ENCODE data around the gene MSL1. TPM values are rescaled to one million over a fixed set of nuclear protein-coding genes. Genes with fewer than 3 reads are reported as not detected.

MSL1 gene
- total RNA-seq, 1 donor from 2014 or later, result 135 TPM

- no peaks in the 10 kb centered on the region for H3K27me3 Mint-ChIP-seq (ENCODE audit: low read depth)
- no peak for TF ChIP-seq CTCF (IDR thresholded peaks at IDR 0.05; ENCODE audit: unreplicated experiment)
- peaks cover 73% of the 10 kb centered on the region for H3K4me1 Mint-ChIP-seq
- H3K27ac Mint-ChIP-seq, result peak overlapping the region; percentile 94
- no peaks in the 10 kb centered on the region for H3K9me3 Mint-ChIP-seq
- no peak for DNase-seq (ENCODE audit: low spot score in 2 of 2, unreplicated experiment in 2 of 2)
- no peak overlapping the region for H3K4me3 Mint-ChIP-seq
- H3K36me3 Mint-ChIP-seq, result no peaks in the 10 kb centered on the region
Observed at GRCh38 chr17:40110026-40110845, 11.5 kb upstream of the MSL1 start.

DNA sequence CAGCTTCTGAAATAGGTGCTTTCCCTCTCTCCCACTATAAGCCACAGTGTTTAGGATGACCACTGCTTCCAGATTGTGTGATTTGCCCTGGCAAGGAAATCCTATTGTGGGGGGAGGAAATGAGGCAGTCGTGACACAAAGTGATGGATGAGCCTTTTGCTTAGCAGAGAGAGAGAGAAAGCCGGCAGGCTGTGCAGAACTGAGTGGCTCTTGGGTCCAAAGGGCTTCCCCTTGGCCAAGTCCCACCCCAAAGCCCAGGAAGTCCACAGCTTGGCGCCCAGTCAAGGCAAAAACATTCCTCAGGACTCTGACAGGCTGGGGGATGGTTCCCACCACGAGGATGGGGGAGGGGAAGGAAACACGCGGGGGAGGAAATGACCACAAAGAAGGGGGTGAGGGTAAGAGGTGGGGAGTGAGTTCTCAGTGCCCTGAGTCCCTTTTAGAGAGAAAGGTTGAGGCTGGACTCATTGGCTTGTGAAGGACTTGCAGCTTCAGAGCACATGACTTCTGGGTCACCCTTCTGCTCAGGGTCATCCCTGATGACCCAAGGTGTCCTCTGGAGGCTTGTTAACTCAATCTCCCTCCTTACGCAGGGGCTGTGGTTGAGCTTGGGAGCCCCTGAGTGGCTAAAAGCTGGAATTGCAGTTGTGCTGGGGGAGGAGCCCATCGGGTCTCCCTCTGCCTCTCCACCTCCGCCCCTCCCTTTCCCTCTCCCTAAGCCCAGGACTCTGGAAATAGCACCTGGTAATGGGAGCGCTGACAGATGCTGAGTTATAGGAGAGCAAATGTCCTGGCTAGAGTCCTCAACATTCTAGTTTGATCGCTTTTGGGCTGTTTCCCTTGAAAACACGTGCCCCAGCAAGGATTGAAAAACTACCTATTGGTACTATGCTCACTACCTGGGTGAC lies 10.3 kb upstream of the MSL1 start:
- no peaks in the 10 kb centered on the region for H3K36me3 Mint-ChIP-seq
- H3K27ac Mint-ChIP-seq, result peak overlapping the region; percentile 94
- DNase-seq (ENCODE audit: low spot score in 2 of 2, unreplicated experiment in 2 of 2), result peak in 1 of 2 experiments; percentile 77
- TF ChIP-seq CTCF (IDR thresholded peaks at IDR 0.05; ENCODE audit: unreplicated experiment), result peak; percentile 54
- peaks cover 80% of the 10 kb centered on the region for H3K4me1 Mint-ChIP-seq
- H3K4me3 Mint-ChIP-seq, result peak overlapping the region; percentile 27
- H3K27me3 Mint-ChIP-seq (ENCODE audit: low read depth), result no peaks in the 10 kb centered on the region
- no peaks in the 10 kb centered on the region for H3K9me3 Mint-ChIP-seq

DNA sequence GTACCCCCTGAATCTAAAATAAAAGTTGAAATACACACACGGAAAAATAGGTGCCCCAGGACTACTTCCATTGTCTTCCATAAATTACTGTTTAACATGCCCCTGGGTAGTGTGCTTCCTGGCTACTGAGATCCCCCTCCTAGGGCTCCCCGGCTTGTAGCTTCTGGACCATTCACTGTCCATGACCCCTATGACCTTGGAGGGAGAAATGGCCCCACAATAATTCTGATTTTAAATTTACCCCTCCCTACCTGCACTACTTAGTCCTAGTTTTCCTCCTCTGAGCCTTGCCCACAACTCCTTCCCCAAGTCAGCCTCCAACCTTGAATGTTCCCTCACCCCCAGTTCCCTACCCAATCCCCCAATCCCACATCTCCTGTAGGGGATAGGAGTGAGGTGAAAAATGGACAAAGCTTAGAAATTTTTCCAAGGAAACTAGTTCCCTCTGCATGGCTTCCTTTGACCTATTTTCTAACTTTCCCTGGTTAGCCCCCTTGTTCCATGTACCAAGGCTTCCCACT lies 9.5 kb upstream of the MSL1 start:
- Mint-ChIP-seq H3K36me3 (no peaks in the 10 kb centered on the region), H3K4me1 (peaks cover 72% of the 10 kb centered on the region), H3K27ac (peak overlapping the region; percentile 94), H3K27me3 (ENCODE audit: low read depth) (no peaks in the 10 kb centered on the region), H3K4me3 (peak overlapping the region; percentile 27), H3K9me3 (no peaks in the 10 kb centered on the region)
- TF ChIP-seq CTCF (IDR thresholded peaks at IDR 0.05; ENCODE audit: unreplicated experiment), result no peak
- DNase-seq (ENCODE audit: low spot score in 2 of 2, unreplicated experiment in 2 of 2), result no peak

DNA sequence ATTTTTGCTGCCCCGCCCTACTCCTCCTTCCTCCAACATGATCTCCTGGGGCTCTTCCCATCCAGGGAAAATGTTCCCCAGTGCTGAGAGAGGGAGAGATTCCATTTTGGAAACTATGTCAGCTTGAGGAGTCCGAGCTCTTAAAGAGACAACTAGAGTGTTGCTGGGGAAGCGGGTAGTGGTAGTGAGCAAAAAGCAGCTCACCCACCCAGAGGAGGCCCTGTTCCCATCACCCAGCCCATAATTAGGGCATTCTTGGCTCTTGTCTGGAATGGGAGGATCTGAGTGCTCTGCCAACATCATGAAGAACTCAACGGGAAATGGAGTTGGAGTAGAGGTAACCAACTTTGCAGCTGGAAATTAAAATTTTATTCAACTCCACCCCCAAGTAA lies 9.1 kb upstream of the MSL1 start:
- H3K27me3 Mint-ChIP-seq (ENCODE audit: low read depth), result no peaks in the 10 kb centered on the region
- H3K4me1 Mint-ChIP-seq, result peaks cover 68% of the 10 kb centered on the region
- H3K4me3 Mint-ChIP-seq, result peak overlapping the region; percentile 62
- H3K27ac Mint-ChIP-seq, result peak overlapping the region; percentile 94
- H3K36me3 Mint-ChIP-seq, result no peaks in the 10 kb centered on the region
- no peak for TF ChIP-seq CTCF (IDR thresholded peaks at IDR 0.05; ENCODE audit: unreplicated experiment)
- no peaks in the 10 kb centered on the region for H3K9me3 Mint-ChIP-seq
- no peak for DNase-seq (ENCODE audit: low spot score in 2 of 2, unreplicated experiment in 2 of 2)

DNA sequence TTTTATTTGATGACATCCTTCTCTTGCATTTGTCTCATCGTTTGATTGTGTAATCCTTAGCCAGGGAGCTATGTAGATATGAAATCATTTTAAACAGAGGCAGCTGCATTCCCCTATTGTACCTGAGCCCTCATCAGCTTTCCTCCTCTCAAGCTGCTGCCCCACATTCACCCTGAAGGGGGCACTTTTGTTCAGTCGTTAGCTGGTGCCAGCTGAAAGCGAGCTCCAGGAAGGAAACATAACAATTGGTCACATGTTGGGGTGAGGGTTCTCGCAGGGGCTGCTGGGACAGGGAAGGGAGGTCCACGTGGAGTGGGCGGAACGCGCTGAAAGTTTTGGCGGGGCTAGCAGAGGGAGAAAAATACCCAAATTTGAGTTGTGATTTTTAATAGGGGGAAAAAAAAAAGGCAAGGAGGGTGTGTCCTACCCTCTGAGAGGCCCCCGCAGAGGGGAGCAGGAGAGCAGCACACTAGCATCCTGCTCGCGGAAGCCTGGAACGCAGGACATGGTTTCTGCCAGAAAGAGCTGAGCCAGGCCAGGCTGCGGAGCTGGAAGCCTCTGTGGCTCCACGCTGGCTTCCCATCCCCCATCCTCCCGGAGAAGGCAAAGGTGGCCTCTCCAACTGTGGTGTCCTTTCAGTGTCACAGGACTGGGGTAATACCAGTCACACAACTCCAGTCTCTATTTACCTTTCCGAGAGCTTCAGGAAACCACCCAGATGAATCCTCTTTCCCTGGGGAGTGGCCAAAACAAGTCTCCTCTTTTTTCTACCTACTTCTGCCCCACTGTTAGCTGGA lies 8.5 kb upstream of the MSL1 start:
- Mint-ChIP-seq H3K36me3 (no peaks in the 10 kb centered on the region), H3K4me1 (peaks cover 63% of the 10 kb centered on the region), H3K27me3 (ENCODE audit: low read depth) (no peaks in the 10 kb centered on the region), H3K27ac (peak overlapping the region; percentile 94), H3K9me3 (no peaks in the 10 kb centered on the region), H3K4me3 (peak overlapping the region; percentile 62)
- peak; percentile 73 for TF ChIP-seq CTCF (IDR thresholded peaks at IDR 0.05; ENCODE audit: unreplicated experiment)
- DNase-seq (ENCODE audit: low spot score in 2 of 2, unreplicated experiment in 2 of 2), result peak; percentile 68 to 89
